Naive B cell (primary cell): ENCODE results near the gene SLC25A34. TPM values are rescaled to one million over a fixed set of nuclear protein-coding genes. Genes with fewer than 3 reads are reported as not detected.

Source experiments
- ATAC-seq, 2 donors: fragments of 150-1000 bp; cut with Tn5 transposase; 2 replicates each; pipeline ENCODE4 v1.10.0; 2021; ENCODE audit warnings: low read depth in 2 of 2, mild to moderate bottlenecking in 2 of 2, moderate library complexity in 2 of 2
- DNase-seq: peaks from one replicate; pipeline ENCODE4 v3.0.0; 2022
- H3K27ac Mint-ChIP-seq, 6 donors: one replicate each; pipeline ENCODE4 v1.8.0; 2020 to 2022; ENCODE audit warnings: mild to moderate bottlenecking in 6 of 6, mixed read lengths in 6 of 6, moderate library complexity in 5 of 6, inconsistent platforms in 2 of 6
- H3K27me3 Mint-ChIP-seq, 3 donors: one replicate each; pipeline ENCODE4 v1.8.0; 2021 to 2022; ENCODE audit warnings: mixed read lengths in 3 of 3, mild to moderate bottlenecking in 1 of 3
- H3K36me3 Mint-ChIP-seq, 2 donors: one replicate each; pipeline ENCODE4 v1.8.0; 2020 to 2022; ENCODE audit warnings: mixed read lengths in 2 of 2, inconsistent platforms in 1 of 2, mild to moderate bottlenecking in 1 of 2
- H3K4me1 Mint-ChIP-seq, 3 donors: one replicate each; pipeline ENCODE4 v1.8.0; 2020 to 2022; ENCODE audit warnings: mixed read lengths in 3 of 3, inconsistent platforms in 1 of 3, mild to moderate bottlenecking in 1 of 3, moderate library complexity in 1 of 3
- H3K4me3 Mint-ChIP-seq, 8 donors: one replicate each; pipeline ENCODE4 v1.8.0; 2020 to 2022; ENCODE audit warnings: mild to moderate bottlenecking in 8 of 8, mixed read lengths in 8 of 8, moderate library complexity in 8 of 8, inconsistent platforms in 2 of 8
- H3K9me3 Mint-ChIP-seq, 7 donors: one replicate each; pipeline ENCODE4 v1.8.0; 2020 to 2022; ENCODE audit warnings: mixed read lengths in 7 of 7, mild to moderate bottlenecking in 5 of 7, inconsistent platforms in 2 of 7, moderate library complexity in 1 of 7
- polyA plus RNA-seq, 6 donors: library from polyadenylated mRNA; unstranded; fragments of 300-500 nt; fragmentation: Illumina TruSeq; gene quantifications; one replicate each; pipeline ENCODE4 v1.2.3, GENCODE V29; 2021; ENCODE audit warnings: low read depth in 6 of 6

Gene SLC25A34
- polyA plus RNA-seq, 6 donors from 2014 or later: 0.73 to 1.3 TPM; not detected in 4

GRCh38 chr1:15703562-15703961 is 32.5 kb upstream of the SLC25A34 start:
- Mint-ChIP-seq H3K36me3 (peaks cover 3 to 8% of the 10 kb centered on the region in 2 donors), H3K4me3 (no peak overlapping the region), H3K9me3 (no peaks in the 10 kb centered on the region), H3K4me1 (peaks cover 29 to 57% (median 33%) of the 10 kb centered on the region in 3 donors), H3K27me3 (no peaks in the 10 kb centered on the region), H3K27ac (peak overlapping the region in 2 of 6 donors; percentile 73 to 75)
- DNase-seq: no peak
- ATAC-seq: no peak

- no peaks in the 10 kb centered on the region for H3K9me3 Mint-ChIP-seq
- peaks cover 3 to 8% of the 10 kb centered on the region in 2 donors for H3K36me3 Mint-ChIP-seq
- H3K27ac Mint-ChIP-seq: peak overlapping the region in 4 of 6 donors; percentile 15 to 75 (median 47)
- H3K27me3 Mint-ChIP-seq: no peaks in the 10 kb centered on the region
- H3K4me3 Mint-ChIP-seq: no peak overlapping the region
- peaks cover 31 to 53% (median 32%) of the 10 kb centered on the region in 3 donors for H3K4me1 Mint-ChIP-seq
- no peak for ATAC-seq
- DNase-seq: no peak
These were observed 31.4 kb upstream of the SLC25A34 start for GRCh38 chr1:15704526-15705183.

- ATAC-seq (no peak), DNase-seq (no peak)
- H3K27ac Mint-ChIP-seq: peak overlapping the region in 3 of 6 donors; percentile 15 to 37 (median 28)
- H3K27me3 Mint-ChIP-seq: no peaks in the 10 kb centered on the region
- H3K9me3 Mint-ChIP-seq: no peaks in the 10 kb centered on the region
- H3K4me3 Mint-ChIP-seq: peak overlapping the region in 1 of 8 donors; percentile 83
- peaks cover 31 to 53% (median 32%) of the 10 kb centered on the region in 3 donors for H3K4me1 Mint-ChIP-seq
- peaks cover 3 to 8% of the 10 kb centered on the region in 2 donors for H3K36me3 Mint-ChIP-seq
These were observed 30.9 kb upstream of the SLC25A34 start for GRCh38 chr1:15705184-15705566.

- Mint-ChIP-seq H3K27me3 (no peaks in the 10 kb centered on the region), H3K4me3 (no peak overlapping the region), H3K9me3 (no peaks in the 10 kb centered on the region), H3K27ac (no peak overlapping the region), H3K4me1 (peaks cover 26 to 48% (median 32%) of the 10 kb centered on the region in 3 donors), H3K36me3 (peaks cover 3 to 8% of the 10 kb centered on the region in 2 donors)
- no peak for DNase-seq
- ATAC-seq: no peak
These were observed 29.3 kb upstream of the SLC25A34 start for GRCh38 chr1:15706751-15707150.

- H3K27ac Mint-ChIP-seq: peak overlapping the region in 3 of 6 donors; percentile 32 to 51 (median 39)
- H3K4me3 Mint-ChIP-seq: no peak overlapping the region
- ATAC-seq: no peak
- H3K27me3 Mint-ChIP-seq: no peaks in the 10 kb centered on the region
- no peaks in the 10 kb centered on the region for H3K9me3 Mint-ChIP-seq
- H3K36me3 Mint-ChIP-seq: peaks cover 3 to 8% of the 10 kb centered on the region in 2 donors
- peaks cover 25 to 48% (median 32%) of the 10 kb centered on the region in 3 donors for H3K4me1 Mint-ChIP-seq
- DNase-seq: no peak
These were observed 28.7 kb upstream of the SLC25A34 start for GRCh38 chr1:15707239-15707925.

GRCh38 chr1:15708486-15709137 is 27.4 kb upstream of the SLC25A34 start:
- no peak for DNase-seq
- peak overlapping the region in 1 of 6 donors; percentile 62 for H3K27ac Mint-ChIP-seq
- H3K27me3 Mint-ChIP-seq: no peaks in the 10 kb centered on the region
- peaks cover 3 to 8% of the 10 kb centered on the region in 2 donors for H3K36me3 Mint-ChIP-seq
- peaks cover 21 to 43% (median 23%) of the 10 kb centered on the region in 3 donors for H3K4me1 Mint-ChIP-seq
- H3K4me3 Mint-ChIP-seq: no peak overlapping the region
- no peak for ATAC-seq
- H3K9me3 Mint-ChIP-seq: no peaks in the 10 kb centered on the region

- DNase-seq: no peak
- H3K9me3 Mint-ChIP-seq: no peaks in the 10 kb centered on the region
- peaks cover 3 to 8% of the 10 kb centered on the region in 2 donors for H3K36me3 Mint-ChIP-seq
- H3K27me3 Mint-ChIP-seq: no peaks in the 10 kb centered on the region
- H3K4me3 Mint-ChIP-seq: no peak overlapping the region
- no peak for ATAC-seq
- H3K27ac Mint-ChIP-seq: peak overlapping the region in 2 of 6 donors; percentile 37 to 77
- peaks cover 19 to 43% (median 26%) of the 10 kb centered on the region in 3 donors for H3K4me1 Mint-ChIP-seq
These were observed 26.8 kb upstream of the SLC25A34 start for GRCh38 chr1:15709226-15709625.

GRCh38 chr1:15712168-15712567 is 23.9 kb upstream of the SLC25A34 start:
- Mint-ChIP-seq H3K27me3 (no peaks in the 10 kb centered on the region), H3K36me3 (no peaks in the 10 kb centered on the region), H3K9me3 (no peaks in the 10 kb centered on the region), H3K27ac (peak overlapping the region in 1 of 6 donors; percentile 67), H3K4me3 (no peak overlapping the region), H3K4me1 (peaks cover 12 to 28% (median 15%) of the 10 kb centered on the region in 3 donors)
- no peak for DNase-seq
- peak in 1 of 2 donors; percentile 40 for ATAC-seq

GRCh38 chr1:15714406-15715136 is 21.5 kb upstream of the SLC25A34 start:
- Mint-ChIP-seq H3K27ac (peak overlapping the region in 2 of 6 donors; percentile 19 to 47), H3K9me3 (no peaks in the 10 kb centered on the region), H3K4me1 (peaks cover 8 to 15% (median 13%) of the 10 kb centered on the region in 3 donors), H3K4me3 (peak overlapping the region in 1 of 8 donors; percentile 52), H3K27me3 (no peaks in the 10 kb centered on the region), H3K36me3 (peaks cover 1 to 3% of the 10 kb centered on the region in 2 donors)
- DNase-seq (no peak), ATAC-seq (no peak)

- Mint-ChIP-seq H3K36me3 (peaks cover 5 to 7% of the 10 kb centered on the region in 2 donors), H3K27me3 (no peaks in the 10 kb centered on the region), H3K4me3 (no peak overlapping the region), H3K9me3 (no peaks in the 10 kb centered on the region), H3K4me1 (peaks cover 3 to 8% (median 7%) of the 10 kb centered on the region in 3 donors), H3K27ac (peak overlapping the region in 2 of 6 donors; percentile 24 to 49)
- DNase-seq: no peak
- no peak for ATAC-seq
These were observed 18.5 kb upstream of the SLC25A34 start for GRCh38 chr1:15717418-15718125.

- H3K9me3 Mint-ChIP-seq: no peaks in the 10 kb centered on the region
- peak overlapping the region in 2 of 6 donors; percentile 47 to 49 for H3K27ac Mint-ChIP-seq
- DNase-seq (no peak), ATAC-seq (no peak)
- H3K4me3 Mint-ChIP-seq: no peak overlapping the region
- H3K27me3 Mint-ChIP-seq: no peaks in the 10 kb centered on the region
- peaks cover 3 to 8% (median 5%) of the 10 kb centered on the region in 3 donors for H3K4me1 Mint-ChIP-seq
- peaks cover 5 to 7% of the 10 kb centered on the region in 2 donors for H3K36me3 Mint-ChIP-seq
These were observed 17.9 kb upstream of the SLC25A34 start for GRCh38 chr1:15718199-15718601.

- DNase-seq: no peak
- peak overlapping the region in 4 of 6 donors; percentile 42 to 85 (median 64) for H3K27ac Mint-ChIP-seq
- peaks cover 0 to 2% (median under 1%) of the 10 kb centered on the region in 3 donors for H3K4me1 Mint-ChIP-seq
- H3K27me3 Mint-ChIP-seq: no peaks in the 10 kb centered on the region
- H3K4me3 Mint-ChIP-seq: no peak overlapping the region
- H3K9me3 Mint-ChIP-seq: no peaks in the 10 kb centered on the region
- ATAC-seq: no peak
- H3K36me3 Mint-ChIP-seq: peaks cover 5 to 7% of the 10 kb centered on the region in 2 donors
These were observed 16.5 kb upstream of the SLC25A34 start for GRCh38 chr1:15719381-15720120.
